Measurements from ENCODE around the gene FANCF.

GRCh38 chr11:22671751-22672150, 46.1 kb upstream of the FANCF start:
- TF ChIP-seq, protein P1, sequence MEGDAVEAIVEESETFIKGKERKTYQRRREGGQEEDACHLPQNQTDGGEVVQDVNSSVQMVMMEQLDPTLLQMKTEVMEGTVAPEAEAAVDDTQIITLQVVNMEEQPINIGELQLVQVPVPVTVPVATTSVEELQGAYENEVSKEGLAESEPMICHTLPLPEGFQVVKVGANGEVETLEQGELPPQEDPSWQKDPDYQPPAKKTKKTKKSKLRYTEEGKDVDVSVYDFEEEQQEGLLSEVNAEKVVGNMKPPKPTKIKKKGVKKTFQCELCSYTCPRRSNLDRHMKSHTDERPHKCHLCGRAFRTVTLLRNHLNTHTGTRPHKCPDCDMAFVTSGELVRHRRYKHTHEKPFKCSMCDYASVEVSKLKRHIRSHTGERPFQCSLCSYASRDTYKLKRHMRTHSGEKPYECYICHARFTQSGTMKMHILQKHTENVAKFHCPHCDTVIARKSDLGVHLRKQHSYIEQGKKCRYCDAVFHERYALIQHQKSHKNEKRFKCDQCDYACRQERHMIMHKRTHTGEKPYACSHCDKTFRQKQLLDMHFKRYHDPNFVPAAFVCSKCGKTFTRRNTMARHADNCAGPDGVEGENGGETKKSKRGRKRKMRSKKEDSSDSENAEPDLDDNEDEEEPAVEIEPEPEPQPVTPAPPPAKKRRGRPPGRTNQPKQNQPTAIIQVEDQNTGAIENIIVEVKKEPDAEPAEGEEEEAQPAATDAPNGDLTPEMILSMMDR (IDR thresholded peaks at IDR 0.05; ENCODE audit: poor library complexity): no peak
- no peak for TF ChIP-seq EZH2phosphoT487 (IDR thresholded peaks at IDR 0.05; ENCODE audit: low read depth, severe bottlenecking, unreplicated experiment)

Measured in hepatocyte (in vitro differentiated cells).